ENCODE results near the gene GPR32. TPM values are rescaled to one million over a fixed set of nuclear protein-coding genes. Genes with fewer than 3 reads are reported as not detected.

GPR32 gene
- total RNA-seq, 4 donors from 2014 or later = not detected

GRCh38 chr19:50790922-50791467 lies 20.7 kb downstream of the GPR32 start:
- DNase-seq (ENCODE audit: low spot score) (no peak), ATAC-seq (ENCODE audit: low FRiP score) (no peak)
- no peak for TF ChIP-seq CTCF (IDR thresholded peaks at IDR 0.05)

GRCh38 chr19:50791594-50792271 lies 21.5 kb downstream of the GPR32 start:
- no peak for TF ChIP-seq CTCF (IDR thresholded peaks at IDR 0.05)
- ATAC-seq (ENCODE audit: low FRiP score) = no peak
- no peak for DNase-seq (ENCODE audit: low spot score)

DNA sequence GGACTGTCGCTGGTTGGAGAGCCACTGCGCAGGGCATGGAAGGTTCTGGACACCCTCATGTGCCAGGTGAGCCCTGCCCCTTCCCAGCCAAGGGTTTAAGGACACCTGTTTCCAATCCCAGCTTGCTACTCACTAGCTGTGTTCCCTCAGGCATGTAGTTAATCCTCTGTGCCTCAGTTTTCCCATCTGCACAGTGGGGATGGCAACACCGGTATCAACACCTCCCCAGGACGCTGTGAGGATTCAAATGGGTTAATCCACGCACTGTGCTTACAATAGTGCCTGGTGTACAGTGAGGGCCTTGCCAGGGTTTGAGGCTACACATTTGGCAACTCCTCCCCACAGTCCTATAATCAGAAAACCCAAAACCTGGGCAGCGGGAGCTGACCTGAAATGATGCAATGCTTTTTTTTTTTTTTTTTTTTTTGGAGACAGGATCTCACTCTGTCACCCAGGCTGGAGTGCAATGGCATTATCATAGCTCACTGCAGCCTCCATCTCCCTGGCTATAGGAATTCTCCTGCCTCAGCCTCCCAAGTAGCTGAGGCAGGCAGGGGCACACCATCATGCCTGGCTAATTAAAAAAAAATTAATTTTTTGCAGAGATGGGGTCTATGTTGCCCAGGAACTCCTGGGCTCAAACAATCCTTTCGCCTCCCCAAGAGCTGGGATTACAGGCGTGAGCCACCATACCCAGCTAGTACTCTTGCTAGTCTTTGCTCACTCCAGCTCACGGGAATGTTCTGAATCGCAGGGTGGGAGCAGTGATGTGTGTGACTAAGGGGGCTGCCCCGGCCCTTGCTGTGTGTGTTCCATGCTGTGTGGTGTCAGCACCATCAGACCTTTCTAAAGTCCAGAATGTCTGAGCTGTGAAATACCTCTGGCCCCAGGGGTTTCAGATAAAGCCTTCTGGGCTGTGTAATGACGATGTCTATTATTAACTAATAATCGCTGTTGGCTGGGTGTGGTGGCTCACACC lies 22.3 kb downstream of the GPR32 start:
- DNase-seq (ENCODE audit: low spot score) = no peak
- ATAC-seq (ENCODE audit: low FRiP score) = no peak
- no peak for TF ChIP-seq CTCF (IDR thresholded peaks at IDR 0.05)

GRCh38 chr19:50793558-50794065 lies 23.3 kb downstream of the GPR32 start:
- no peak for TF ChIP-seq CTCF (IDR thresholded peaks at IDR 0.05)
- DNase-seq (ENCODE audit: low spot score) (no peak), ATAC-seq (ENCODE audit: low FRiP score) (no peak)

GRCh38 chr19:50794074-50794875 lies 24.0 kb downstream of the GPR32 start:
- DNase-seq (ENCODE audit: low spot score) = no peak
- no peak for ATAC-seq (ENCODE audit: low FRiP score)
- no peak for TF ChIP-seq CTCF (IDR thresholded peaks at IDR 0.05)

GRCh38 chr19:50794876-50795663 lies 24.8 kb downstream of the GPR32 start:
- TF ChIP-seq CTCF (IDR thresholded peaks at IDR 0.05) = no peak
- no peak for DNase-seq (ENCODE audit: low spot score)
- no peak for ATAC-seq (ENCODE audit: low FRiP score)
